PC-9 (cell line): ENCODE results near the gene BRD1. TPM values are rescaled to one million over a fixed set of nuclear protein-coding genes. Genes with fewer than 3 reads are reported as not detected.

Source experiments
- BruUV-seq: library from RNA; stranded (reverse); fragments of 400-500 nt; replicated peaks from 2 replicates; lab custom pipeline; 2021; lab: Mats Ljungman, UMichigan
- CTCF ChIA-PET: fragments of 300-600 bp; sonication (Branson Sonifier 250); formaldehyde crosslinking; loops from one replicate; lab custom pipeline; 2022; ENCODE audit warnings: antibody characterized with exemption; lab: Charles Lee
- POLR2A ChIA-PET: fragments of 300-600 bp; sonication (Branson Sonifier 250); formaldehyde crosslinking; loops from one replicate; lab custom pipeline; 2022; ENCODE audit warnings: antibody characterized with exemption; ENCODE audit not compliant: unreplicated experiment; lab: Charles Lee
- DNase-seq, 2 experiments: peaks; one replicate each; pipeline versions ENCODE4 v3.0.0 to v3.0.0-alpha.2; 2015 to 2022; ENCODE audit warnings: mixed read lengths in 1 of 2
- H2AFZ ChIP-seq: fragments of 200-600 bp; sonication (generic); 2 replicates; pipeline ENCODE4 v1.8.1; 2017; ENCODE audit warnings: antibody characterized with exemption
- H3F3A ChIP-seq: fragments of 200-600 bp; sonication (generic); 2 replicates; pipeline ENCODE4 v1.8.1; 2017; ENCODE audit warnings: antibody characterized with exemption, mild to moderate bottlenecking, low read depth; ENCODE audit not compliant: insufficient read depth
- H3K27ac ChIP-seq: fragments of 200-600 bp; sonication (generic); 2 replicates; pipeline ENCODE4 v1.6.1; 2016; ENCODE audit warnings: mixed run types
- H3K27me3 ChIP-seq: fragments of 200-600 bp; sonication (generic); 2 replicates; pipeline ENCODE4 v1.6.1; 2016; ENCODE audit warnings: low read depth, mixed run types; ENCODE audit not compliant: insufficient read depth
- H3K36me3 ChIP-seq: fragments of 200-600 bp; sonication (generic); 2 replicates; pipeline ENCODE4 v1.6.1; 2016; ENCODE audit warnings: low read depth, mixed run types
- H3K4me1 ChIP-seq: fragments of 200-600 bp; sonication (generic); replicated peaks from 2 replicates; pipeline ENCODE4 v1.6.1; 2016; ENCODE audit warnings: mixed run types; ENCODE audit not compliant: insufficient read depth
- H3K4me2 ChIP-seq: fragments of 200-600 bp; sonication (generic); 2 replicates; pipeline ENCODE4 v1.6.1; 2017; ENCODE audit warnings: mixed run types
- H3K4me3 ChIP-seq: fragments of 200-600 bp; sonication (generic); 2 replicates; pipeline ENCODE4 v1.6.1; 2016; ENCODE audit warnings: mixed run types
- H3K79me2 ChIP-seq: fragments of 200-600 bp; sonication (generic); 2 replicates; pipeline ENCODE4 v1.6.1; 2017; ENCODE audit warnings: low read depth, mixed run types
- H3K9me2 ChIP-seq: fragments of 200-600 bp; sonication (generic); 2 replicates; pipeline ENCODE4 v1.8.1; 2017; ENCODE audit warnings: mild to moderate bottlenecking; ENCODE audit not compliant: insufficient read depth
- H3K9me3 ChIP-seq: fragments of 200-600 bp; sonication (generic); 2 replicates; pipeline ENCODE4 v1.8.1; 2016; ENCODE audit warnings: low read depth; ENCODE audit not compliant: insufficient read depth
- H4K20me1 ChIP-seq: fragments of 200-600 bp; sonication (generic); 2 replicates; pipeline ENCODE4 v1.8.1; 2017; ENCODE audit not compliant: insufficient read depth
- EZH2 ChIP-seq: fragments of 200-600 bp; sonication (generic); IDR thresholded peaks from 2 replicates; pipeline ENCODE4 v1.8.0; 2017; ENCODE audit warnings: antibody characterized with exemption, low read depth
- intact Hi-C: fragments of 100-400 bp; cut with micrococcal nuclease; formaldehyde crosslinking; loops from one replicate; pipeline ENCODE4 v1.10.0; 2022; ENCODE audit not compliant: unreplicated experiment
- total RNA-seq: library from RNA; stranded (reverse); gene quantifications from 2 replicates; pipeline ENCODE4 v1.2.3, GENCODE V29; 2021
- TF ChIP-seq, protein P1 (sequence below): fragments of 200-600 bp; sonication (generic); conservative IDR thresholded peaks from 2 replicates; pipeline ENCODE4 v1.6.1; 2017; ENCODE audit warnings: mixed run types, antibody characterized with exemption, mild to moderate bottlenecking, moderate library complexity

BRD1 gene
- total RNA-seq, 1 experiment from 2014 or later: 28.5 TPM

- Histone ChIP-seq H3K36me3 (no peaks in the 10 kb centered on the region), H3K4me2 (no peak overlapping the region), H3F3A (no peaks in the 10 kb centered on the region), H4K20me1 (no peaks in the 10 kb centered on the region), H2AFZ (no peak overlapping the region), H3K79me2 (no peaks in the 10 kb centered on the region), H3K4me3 (no peak overlapping the region), H3K4me1 (no peaks in the 10 kb centered on the region), H3K9me2 (no peaks in the 10 kb centered on the region), H3K9me3 (no peaks in the 10 kb centered on the region; the same call in 1 of the 2 replicates), H3K27me3 (peaks cover 80% of the 10 kb centered on the region), H3K27ac (no peak overlapping the region)
- ChIA-PET CTCF (no interaction called here), POLR2A (no interaction called here)
- DNase-seq: peak in 1 of 2 experiments; percentile 29
- intact Hi-C loops: no loop called here
- TF ChIP-seq, protein P1, sequence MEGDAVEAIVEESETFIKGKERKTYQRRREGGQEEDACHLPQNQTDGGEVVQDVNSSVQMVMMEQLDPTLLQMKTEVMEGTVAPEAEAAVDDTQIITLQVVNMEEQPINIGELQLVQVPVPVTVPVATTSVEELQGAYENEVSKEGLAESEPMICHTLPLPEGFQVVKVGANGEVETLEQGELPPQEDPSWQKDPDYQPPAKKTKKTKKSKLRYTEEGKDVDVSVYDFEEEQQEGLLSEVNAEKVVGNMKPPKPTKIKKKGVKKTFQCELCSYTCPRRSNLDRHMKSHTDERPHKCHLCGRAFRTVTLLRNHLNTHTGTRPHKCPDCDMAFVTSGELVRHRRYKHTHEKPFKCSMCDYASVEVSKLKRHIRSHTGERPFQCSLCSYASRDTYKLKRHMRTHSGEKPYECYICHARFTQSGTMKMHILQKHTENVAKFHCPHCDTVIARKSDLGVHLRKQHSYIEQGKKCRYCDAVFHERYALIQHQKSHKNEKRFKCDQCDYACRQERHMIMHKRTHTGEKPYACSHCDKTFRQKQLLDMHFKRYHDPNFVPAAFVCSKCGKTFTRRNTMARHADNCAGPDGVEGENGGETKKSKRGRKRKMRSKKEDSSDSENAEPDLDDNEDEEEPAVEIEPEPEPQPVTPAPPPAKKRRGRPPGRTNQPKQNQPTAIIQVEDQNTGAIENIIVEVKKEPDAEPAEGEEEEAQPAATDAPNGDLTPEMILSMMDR: no peak
- no peak for TF ChIP-seq EZH2
- no TSS peak for BruUV-seq
Measured at GRCh38 chr22:49751966-49752597, 75.6 kb downstream of the BRD1 start.

DNA sequence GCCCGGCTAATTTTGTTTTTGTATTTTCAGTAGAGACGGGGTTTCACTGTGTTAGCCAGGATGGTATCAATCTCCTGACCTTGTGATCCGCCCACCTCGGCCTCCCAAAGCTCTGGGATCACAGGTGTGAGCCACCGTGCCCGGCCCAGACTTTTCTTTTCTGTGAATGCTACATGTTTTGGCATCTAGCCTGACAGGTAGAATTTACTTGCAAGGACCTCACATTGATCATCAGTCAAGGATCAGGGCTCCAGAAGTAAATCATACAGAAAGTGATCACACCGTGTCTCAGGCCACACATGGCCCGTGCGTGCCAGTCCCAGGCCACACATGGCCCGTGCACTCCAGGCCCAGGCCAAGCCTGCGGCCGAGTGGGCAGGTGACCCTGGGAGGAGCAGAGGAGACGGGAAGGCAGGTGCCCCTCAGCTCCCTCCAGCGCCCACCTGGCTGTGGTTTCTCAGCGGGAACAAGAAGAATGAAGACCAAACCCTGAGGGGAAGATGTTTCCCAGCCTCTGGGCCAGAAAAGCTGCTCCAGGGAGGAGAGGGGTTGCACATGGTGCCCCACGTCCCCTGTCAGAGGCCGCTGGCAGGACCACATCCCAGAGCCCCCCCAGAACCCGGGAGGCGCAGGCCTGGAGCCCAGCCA lies 76.2 kb downstream of the BRD1 start:
- no peaks in the 10 kb centered on the region for H3K9me2 ChIP-seq
- H3F3A ChIP-seq: no peaks in the 10 kb centered on the region
- DNase-seq: peak in 1 of 2 experiments; percentile 19
- POLR2A ChIA-PET: no interaction called here
- BruUV-seq: no TSS peak
- intact Hi-C loops: no loop called here
- TF ChIP-seq EZH2: no peak
- TF ChIP-seq, protein P1: no peak
- peaks cover 79% of the 10 kb centered on the region for H3K27me3 ChIP-seq
- peaks cover 2% of the 10 kb centered on the region for H3K9me3 ChIP-seq
- H3K4me3 ChIP-seq: no peak overlapping the region
- no peaks in the 10 kb centered on the region for H4K20me1 ChIP-seq
- no peaks in the 10 kb centered on the region for H3K79me2 ChIP-seq
- no peak overlapping the region for H3K4me2 ChIP-seq
- H3K36me3 ChIP-seq: no peaks in the 10 kb centered on the region
- no peak overlapping the region for H2AFZ ChIP-seq
- CTCF ChIA-PET: no interaction called here
- H3K27ac ChIP-seq: no peak overlapping the region
- H3K4me1 ChIP-seq: no peaks in the 10 kb centered on the region

- no peak overlapping the region for H3K4me3 ChIP-seq
- no peaks in the 10 kb centered on the region for H4K20me1 ChIP-seq
- DNase-seq: no peak
- intact Hi-C loops: no loop called here
- peaks cover 81% of the 10 kb centered on the region for H3K27me3 ChIP-seq
- no peaks in the 10 kb centered on the region for H3K9me2 ChIP-seq
- H3K4me2 ChIP-seq: no peak overlapping the region
- no peaks in the 10 kb centered on the region for H3K4me1 ChIP-seq
- ChIA-PET POLR2A (no interaction called here), CTCF (no interaction called here)
- peaks cover 14% of the 10 kb centered on the region for H3K9me3 ChIP-seq
- no TSS peak for BruUV-seq
- no peak overlapping the region for H3K27ac ChIP-seq
- TF ChIP-seq, protein P1: no peak
- no peak for TF ChIP-seq EZH2
- no peaks in the 10 kb centered on the region for H3K36me3 ChIP-seq
- H2AFZ ChIP-seq: no peak overlapping the region
- no peaks in the 10 kb centered on the region for H3F3A ChIP-seq
- H3K79me2 ChIP-seq: no peaks in the 10 kb centered on the region
Measured at GRCh38 chr22:49749885-49750510, 77.7 kb downstream of the BRD1 start.
